HepG2 (cell line): ENCODE data around the gene SNX21. TPM values are rescaled to one million over a fixed set of nuclear protein-coding genes. Genes with fewer than 3 reads are reported as not detected.
A peak's percentile ranks its signal among the peaks of the same experiment; 100 is the strongest.

Experiments
- ASH2L ChIP-seq: fragments of 300-600, 200-600 bp; sonication (generic); IDR thresholded peaks from 2 replicates; pipeline ENCODE4 v1.7.0; 2017; ENCODE audit warnings: low read depth, mild to moderate bottlenecking, moderate library complexity, mixed read lengths, low read length; ENCODE audit not compliant: insufficient read length
- CBX5 ChIP-seq: sonication (generic); formaldehyde crosslinking; IDR thresholded peaks from 2 replicates; pipeline ENCODE4 v1.4.0; 2020; ENCODE audit warnings: missing genetic modification reagents, borderline replicate concordance
- CREM ChIP-seq, 2 experiments: sonication (generic) in 1 of 2; formaldehyde crosslinking in 1 of 2; IDR thresholded peaks; 2 replicates each; pipeline versions ENCODE4 v1.4.0 to v1.6.1; 2016 to 2020; ENCODE audit warnings: antibody characterized with exemption in 1 of 2, mild to moderate bottlenecking in 1 of 2, missing genetic modification reagents in 1 of 2
- DZIP1 ChIP-seq: sonication (generic); formaldehyde crosslinking; IDR thresholded peaks from 2 replicates; pipeline ENCODE4 v1.5.0; 2020; ENCODE audit warnings: mild to moderate bottlenecking, missing genetic modification reagents
- ESRRA ChIP-seq: sonication (generic); formaldehyde crosslinking; IDR thresholded peaks from 2 replicates; pipeline ENCODE4 v1.5.1; 2020; ENCODE audit warnings: mild to moderate bottlenecking, low read depth, missing genetic modification reagents
- GFI1 ChIP-seq: sonication (generic); formaldehyde crosslinking; IDR thresholded peaks from 2 replicates; pipeline ENCODE4 v1.5.0; 2020; ENCODE audit warnings: missing genetic modification reagents, mild to moderate bottlenecking, borderline replicate concordance
- LCORL ChIP-seq, 2 experiments: fragments of 450-650 bp in 1 of 2; sonication (generic) in 1 of 2; formaldehyde crosslinking in 1 of 2; IDR thresholded peaks; 2 replicates each; pipeline versions ENCODE4 v1.5.0 to v1.6.1; 2017 to 2020; ENCODE audit warnings: antibody characterized with exemption in 1 of 2, missing genetic modification reagents in 1 of 2
- MTA1 ChIP-seq: sonication (generic); formaldehyde crosslinking; IDR thresholded peaks from 2 replicates; pipeline ENCODE4 v1.4.0; 2020; ENCODE audit warnings: missing genetic modification reagents, mild to moderate bottlenecking, borderline replicate concordance
- PTBP1 ChIP-seq: fragments of 200-400 bp; formaldehyde crosslinking; IDR thresholded peaks from 2 replicates; pipeline ENCODE4 v1.6.1; 2018; ENCODE audit warnings: low read length, low read depth; ENCODE audit not compliant: poor library complexity, severe bottlenecking
- SMAD3 ChIP-seq: sonication (generic); formaldehyde crosslinking; IDR thresholded peaks from 2 replicates; pipeline ENCODE4 v1.4.0; 2020; ENCODE audit warnings: missing genetic modification reagents
- SOX6 ChIP-seq, 2 experiments: fragments of 450-650 bp in 1 of 2; sonication (generic) in 1 of 2; formaldehyde crosslinking in 1 of 2; IDR thresholded peaks; 2 replicates each; pipeline versions ENCODE4 v1.4.0 to v1.6.1; 2017 to 2020; ENCODE audit warnings: antibody characterized with exemption in 1 of 2, mild to moderate bottlenecking in 1 of 2, missing genetic modification reagents in 1 of 2
- TRIM24 ChIP-seq: sonication (generic); formaldehyde crosslinking; IDR thresholded peaks from 2 replicates; pipeline ENCODE4 v1.8.0; 2022; ENCODE audit warnings: mild to moderate bottlenecking, missing genetic modification reagents
- ZBTB7B ChIP-seq: sonication (generic); formaldehyde crosslinking; IDR thresholded peaks from 2 replicates; pipeline ENCODE4 v1.4.0; 2020; ENCODE audit warnings: missing genetic modification reagents
- ZHX1 ChIP-seq: sonication (generic); formaldehyde crosslinking; IDR thresholded peaks from 2 replicates; pipeline ENCODE4 v1.8.1; 2022; ENCODE audit warnings: low read depth, mild to moderate bottlenecking, missing genetic modification reagents
- ZNF263 ChIP-seq: sonication (generic); formaldehyde crosslinking; IDR thresholded peaks from 2 replicates; pipeline ENCODE4 v1.4.0; 2020; ENCODE audit warnings: missing genetic modification reagents
- ZNF333 ChIP-seq: sonication (generic); formaldehyde crosslinking; IDR thresholded peaks from 2 replicates; pipeline ENCODE4 v1.4.0; 2020; ENCODE audit warnings: mild to moderate bottlenecking, missing genetic modification reagents, borderline replicate concordance
- ZNF552 ChIP-seq: sonication (generic); formaldehyde crosslinking; IDR thresholded peaks from 2 replicates; pipeline ENCODE4 v1.9.0; 2022; ENCODE audit warnings: missing genetic modification reagents, mild to moderate bottlenecking, borderline replicate concordance
- polyA plus RNA-seq, 8 experiments: library from polyadenylated mRNA; depleted of rRNA in 3 of 8; stranded (reverse) in 7 of 8; unstranded in 1 of 8; fragments of >200 nt; fragmentation: Illumina TruSeq in 4 of 8; extraction: Trizol in 4 of 8; gene quantifications; 2 replicates each; pipeline versions ENCODE4 v1.2.1 to v1.2.3, GENCODE V29; 2011 to 2016; ENCODE audit warnings: low read depth in 4 of 8, missing spikeins in 1 of 8, mixed read lengths in 1 of 8; ENCODE audit not compliant: insufficient read depth in 1 of 8
- total RNA-seq, 5 experiments: library from RNA; depleted of rRNA; stranded (reverse); fragments of >200 nt; fragmentation: Illumina TruSeq; extraction: Trizol; gene quantifications; 2 replicates each; pipeline ENCODE4 v1.2.3, GENCODE V29; 2016; ENCODE audit warnings: low read depth in 1 of 5
- TF ChIP-seq, protein P1 (sequence below): sonication (generic); formaldehyde crosslinking; IDR thresholded peaks from 2 replicates; pipeline ENCODE4 v1.4.0; 2020; ENCODE audit warnings: missing genetic modification reagents
- TF ChIP-seq, protein P2 (sequence below): sonication (generic); formaldehyde crosslinking; IDR thresholded peaks from 2 replicates; pipeline ENCODE4 v1.4.0; 2020; ENCODE audit warnings: mild to moderate bottlenecking, missing genetic modification reagents

Gene SNX21
- total and polyA plus RNA-seq, 2 of the 13 experiments (the other 11 are each of a cell fraction or from before 2014, with no cell fraction given), result 7.7 to 12.8 TPM

GRCh38 chr20:45827030-45827652, 6.5 kb upstream of the SNX21 start, which contains the start of gene TNNC2 (continued):
- no peak for TF ChIP-seq GFI1
- no peak for TF ChIP-seq DZIP1
- TF ChIP-seq CBX5 (CRISPR knock-in tag), result no peak
- TF ChIP-seq PTBP1, result no peak
- TF ChIP-seq, protein P1, sequence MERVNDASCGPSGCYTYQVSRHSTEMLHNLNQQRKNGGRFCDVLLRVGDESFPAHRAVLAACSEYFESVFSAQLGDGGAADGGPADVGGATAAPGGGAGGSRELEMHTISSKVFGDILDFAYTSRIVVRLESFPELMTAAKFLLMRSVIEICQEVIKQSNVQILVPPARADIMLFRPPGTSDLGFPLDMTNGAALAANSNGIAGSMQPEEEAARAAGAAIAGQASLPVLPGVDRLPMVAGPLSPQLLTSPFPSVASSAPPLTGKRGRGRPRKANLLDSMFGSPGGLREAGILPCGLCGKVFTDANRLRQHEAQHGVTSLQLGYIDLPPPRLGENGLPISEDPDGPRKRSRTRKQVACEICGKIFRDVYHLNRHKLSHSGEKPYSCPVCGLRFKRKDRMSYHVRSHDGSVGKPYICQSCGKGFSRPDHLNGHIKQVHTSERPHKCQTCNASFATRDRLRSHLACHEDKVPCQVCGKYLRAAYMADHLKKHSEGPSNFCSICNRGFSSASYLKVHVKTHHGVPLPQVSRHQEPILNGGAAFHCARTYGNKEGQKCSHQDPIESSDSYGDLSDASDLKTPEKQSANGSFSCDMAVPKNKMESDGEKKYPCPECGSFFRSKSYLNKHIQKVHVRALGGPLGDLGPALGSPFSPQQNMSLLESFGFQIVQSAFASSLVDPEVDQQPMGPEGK (CRISPR knock-in tag), result peak; percentile 28; the same call in 1 of the 2 replicates
- no peak for TF ChIP-seq TRIM24 (CRISPR knock-in tag)
- no peak for TF ChIP-seq SOX6 (IDR thresholded peaks at IDR 0.05)
- TF ChIP-seq SOX6 (CRISPR knock-in tag; IDR thresholded peaks at IDR 0.05), result peak; percentile 58; the same call in 1 of the 2 replicates
- TF ChIP-seq MTA1 (CRISPR knock-in tag), result peak; percentile 84; the same call in 1 of the 2 replicates
- TF ChIP-seq ASH2L, result peak; percentile 43
- 0 out of 2 replicates have a peak, but pooled peaks have one; percentile 51 for TF ChIP-seq ZHX1 (CRISPR knock-in tag)
- TF ChIP-seq LCORL (IDR thresholded peaks at IDR 0.05), result no peak
- TF ChIP-seq LCORL (CRISPR knock-in tag; IDR thresholded peaks at IDR 0.05), result peak; percentile 32; the same call in 1 of the 2 replicates
- TF ChIP-seq ZNF552, result no peak
- TF ChIP-seq, protein P2, sequence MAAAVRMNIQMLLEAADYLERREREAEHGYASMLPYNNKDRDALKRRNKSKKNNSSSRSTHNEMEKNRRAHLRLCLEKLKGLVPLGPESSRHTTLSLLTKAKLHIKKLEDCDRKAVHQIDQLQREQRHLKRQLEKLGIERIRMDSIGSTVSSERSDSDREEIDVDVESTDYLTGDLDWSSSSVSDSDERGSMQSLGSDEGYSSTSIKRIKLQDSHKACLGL (CRISPR knock-in tag), result 0 out of 2 replicates have a peak, but pooled peaks have one; percentile 32
- TF ChIP-seq ZNF333 (CRISPR knock-in tag), result 0 out of 2 replicates have a peak, but pooled peaks have one; percentile 34
- TF ChIP-seq ESRRA (CRISPR knock-in tag), result peak; percentile 51; the same call in 1 of the 2 replicates
- no peak for TF ChIP-seq CREM (IDR thresholded peaks at IDR 0.05)
- TF ChIP-seq CREM (CRISPR knock-in tag; IDR thresholded peaks at IDR 0.05), result no peak
- 0 out of 2 replicates have a peak, but pooled peaks have one; percentile 25 for TF ChIP-seq ZBTB7B (CRISPR knock-in tag)
- peak; percentile 97 for TF ChIP-seq ZNF263 (CRISPR knock-in tag)
- TF ChIP-seq SMAD3 (CRISPR knock-in tag), result no peak
